GM21723 (cell line): ENCODE data around the gene MAST1.
"Not testable (repeated sequence)": the region's sequence is repeated elsewhere in the genome, so short reads cannot be mapped to it uniquely, and the experiment has no call there.

ENCODE experiments used
- ATAC-seq: cut with Tn5 transposase; IDR thresholded peaks from one replicate; pipeline ENCODE4 v1.9.1; 2021; ENCODE audit warnings: mild to moderate bottlenecking, moderate library complexity; ENCODE audit not compliant: unreplicated experiment

MAST1 gene

GRCh38 chr19:12838886-12839756 is 806 bp downstream of the MAST1 start:
- ATAC-seq, result no peak

GRCh38 chr19:12840091-12841079 is 2.1 kb downstream of the MAST1 start:
- ATAC-seq, result no peak

GRCh38 chr19:12841094-12841493 is 2.8 kb downstream of the MAST1 start:
- ATAC-seq, result no peak

GRCh38 chr19:12842511-12842910 is 4.2 kb downstream of the MAST1 start:
- no peak for ATAC-seq

- ATAC-seq, result no peak
Observed at GRCh38 chr19:12843328-12843727, 5.0 kb downstream of the MAST1 start.

GRCh38 chr19:12843999-12844732 is 5.9 kb downstream of the MAST1 start:
- ATAC-seq, result no peak

GRCh38 chr19:12846613-12847012 is 8.3 kb downstream of the MAST1 start:
- not testable (repeated sequence) for ATAC-seq

- ATAC-seq, result peak; percentile 56
Observed at GRCh38 chr19:12847159-12848139, 9.1 kb downstream of the MAST1 start.

GRCh38 chr19:12856653-12857052 is 18.3 kb downstream of the MAST1 start:
- no peak for ATAC-seq

- no peak for ATAC-seq
Observed at GRCh38 chr19:12858041-12858928, 20.0 kb downstream of the MAST1 start.

- ATAC-seq, result no peak
Observed at GRCh38 chr19:12859546-12859945, 21.2 kb downstream of the MAST1 start.

GRCh38 chr19:12864143-12864542 is 25.8 kb downstream of the MAST1 start:
- no peak for ATAC-seq

- no peak for ATAC-seq
Observed at GRCh38 chr19:12864721-12865715, 26.7 kb downstream of the MAST1 start.

- ATAC-seq, result no peak
Observed at GRCh38 chr19:12865746-12866415, 27.6 kb downstream of the MAST1 start.

- ATAC-seq, result no peak
Observed at GRCh38 chr19:12866416-12867119, 28.3 kb downstream of the MAST1 start.
